Stimulated activated naive CD8-positive, alpha-beta T cell treated with anti-CD3 and anti-CD28 coated beads, Interleukin-15, Interleukin-2, amounts not matched to agents 100 ng/mL and 50 ng/mL, for 24 hours (primary cell): ENCODE measurements around the gene AQP10.
"Not testable (repeated sequence)": the region's sequence is repeated elsewhere in the genome, so short reads cannot be mapped to it uniquely, and the experiment has no call there.

Experiments
- H3K27ac Mint-ChIP-seq: one replicate; pipeline ENCODE4 v1.8.0; 2021; ENCODE audit warnings: mild to moderate bottlenecking, mixed read lengths
- H3K27me3 Mint-ChIP-seq: one replicate; pipeline ENCODE4 v1.8.0; 2021; ENCODE audit warnings: mixed read lengths
- H3K36me3 Mint-ChIP-seq: one replicate; pipeline ENCODE4 v1.8.0; 2021; ENCODE audit warnings: low read depth, mixed read lengths
- H3K4me1 Mint-ChIP-seq: one replicate; pipeline ENCODE4 v1.8.0; 2021; ENCODE audit warnings: low read depth, mixed read lengths
- H3K4me3 Mint-ChIP-seq: one replicate; pipeline ENCODE4 v1.8.0; 2021; ENCODE audit warnings: mild to moderate bottlenecking, mixed read lengths
- H3K9me3 Mint-ChIP-seq: one replicate; pipeline ENCODE4 v1.8.0; 2021; ENCODE audit warnings: mixed read lengths

The AQP10 gene, protein sequence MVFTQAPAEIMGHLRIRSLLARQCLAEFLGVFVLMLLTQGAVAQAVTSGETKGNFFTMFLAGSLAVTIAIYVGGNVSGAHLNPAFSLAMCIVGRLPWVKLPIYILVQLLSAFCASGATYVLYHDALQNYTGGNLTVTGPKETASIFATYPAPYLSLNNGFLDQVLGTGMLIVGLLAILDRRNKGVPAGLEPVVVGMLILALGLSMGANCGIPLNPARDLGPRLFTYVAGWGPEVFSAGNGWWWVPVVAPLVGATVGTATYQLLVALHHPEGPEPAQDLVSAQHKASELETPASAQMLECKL

DNA sequence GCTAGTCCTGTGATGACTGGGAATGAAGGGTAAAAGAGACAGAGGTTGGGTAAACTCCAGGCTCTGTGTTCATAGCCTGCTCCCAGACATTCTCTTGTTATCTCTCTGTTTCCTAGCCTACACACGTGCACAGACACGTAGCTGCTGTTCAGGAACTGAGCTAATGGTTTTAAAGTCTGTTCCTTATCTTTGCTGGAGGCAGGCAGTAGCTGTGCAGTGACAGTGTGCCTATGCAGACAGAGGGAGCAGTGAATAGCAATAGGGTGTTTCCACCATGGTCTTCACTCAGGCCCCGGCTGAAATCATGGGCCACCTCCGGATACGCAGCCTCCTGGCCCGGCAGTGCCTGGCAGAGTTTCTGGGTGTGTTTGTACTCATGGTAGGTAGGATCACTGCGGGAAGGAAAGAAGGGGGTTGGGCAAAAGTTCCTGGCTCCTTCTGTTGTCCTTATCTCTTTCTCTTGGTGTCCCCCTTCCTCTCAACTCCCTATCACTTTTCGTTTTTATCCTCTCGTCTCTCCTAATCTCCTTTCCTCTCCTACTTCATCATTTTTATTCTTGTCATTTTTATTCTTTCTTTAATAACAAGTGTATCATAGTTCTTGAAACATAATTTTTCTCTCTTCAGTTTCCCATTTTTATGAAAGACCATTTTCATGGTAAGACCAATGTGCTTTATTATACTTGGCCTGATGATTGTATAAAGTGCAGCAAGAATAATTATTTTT lies at the start of gene AQP10:
Gene AQP10, plus strand, starts transcription at position 212 of the 727 bp plus-strand sequence. Its CDS starts 63 bp downstream, at position 275.
- no peak within 1 kb of the TSS for H3K27ac Mint-ChIP-seq

GRCh38 chr1:154272217-154272998 lies 48.5 kb upstream of the AQP10 start, which contains the start of gene HAX1:
TSS of gene HAX1 (plus strand) at chr1:154272629. CDS start at chr1:154272724, 95 bp downstream.
- Mint-ChIP-seq H3K27ac (peak within 1 kb of the TSS; percentile 99), H3K27me3 (no peaks in the 10 kb centered on the region), H3K4me1 (peaks cover 51% of the 10 kb centered on the region), H3K4me3 (peak within 1 kb of the TSS; percentile 97), H3K9me3 (no peaks in the 10 kb centered on the region), H3K36me3 (peaks cover 60% of the 10 kb centered on the region)

More for the DNA sequence above, at the start of gene AQP10:
- Mint-ChIP-seq H3K9me3 (peaks cover 13% of the 10 kb centered on the region), H3K4me1 (peaks cover 9% of the 10 kb centered on the region), H3K27me3 (peaks cover 9% of the 10 kb centered on the region), H3K36me3 (no peaks in the 10 kb centered on the region), H3K4me3 (no peak within 1 kb of the TSS)

GRCh38 chr1:154272999-154273563 lies 47.8 kb upstream of the AQP10 start:
- peak overlapping the region; percentile 97 for H3K4me3 Mint-ChIP-seq
- H3K9me3 Mint-ChIP-seq, result no peaks in the 10 kb centered on the region
- H3K27ac Mint-ChIP-seq, result peak overlapping the region; percentile 99
- H3K4me1 Mint-ChIP-seq, result peaks cover 51% of the 10 kb centered on the region
- peaks cover 60% of the 10 kb centered on the region for H3K36me3 Mint-ChIP-seq
- H3K27me3 Mint-ChIP-seq, result no peaks in the 10 kb centered on the region

DNA sequence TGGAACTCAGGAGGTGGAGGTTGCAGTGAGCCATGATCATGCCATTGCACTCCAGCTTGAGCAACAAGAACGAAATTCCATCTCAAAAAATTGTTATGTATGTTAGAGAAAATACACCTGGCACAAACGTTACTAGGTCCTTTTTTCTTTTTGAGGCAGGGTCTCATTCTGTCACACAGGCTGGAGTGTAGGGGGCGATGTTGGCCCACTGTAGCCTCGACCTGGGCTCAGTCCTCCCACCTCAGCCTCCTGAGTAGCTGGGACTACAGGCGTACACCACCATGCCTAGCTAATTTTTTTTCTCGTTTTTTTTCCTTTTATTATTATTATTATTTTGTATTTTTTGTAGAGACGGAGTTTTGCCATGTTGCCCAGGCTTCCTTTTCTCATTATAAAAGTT lies 44.1 kb upstream of the AQP10 start:
- no peak overlapping the region for H3K27ac Mint-ChIP-seq
- H3K4me1 Mint-ChIP-seq, result peaks cover 31% of the 10 kb centered on the region
- no peaks in the 10 kb centered on the region for H3K27me3 Mint-ChIP-seq
- H3K36me3 Mint-ChIP-seq, result peaks cover 35% of the 10 kb centered on the region
- no peaks in the 10 kb centered on the region for H3K9me3 Mint-ChIP-seq
- no peak overlapping the region for H3K4me3 Mint-ChIP-seq

GRCh38 chr1:154287591-154287990 lies 33.3 kb upstream of the AQP10 start:
- not testable (repeated sequence) for H3K36me3 Mint-ChIP-seq, H3K4me3 Mint-ChIP-seq, H3K9me3 Mint-ChIP-seq, H3K27ac Mint-ChIP-seq, H3K27me3 Mint-ChIP-seq, H3K4me1 Mint-ChIP-seq

DNA sequence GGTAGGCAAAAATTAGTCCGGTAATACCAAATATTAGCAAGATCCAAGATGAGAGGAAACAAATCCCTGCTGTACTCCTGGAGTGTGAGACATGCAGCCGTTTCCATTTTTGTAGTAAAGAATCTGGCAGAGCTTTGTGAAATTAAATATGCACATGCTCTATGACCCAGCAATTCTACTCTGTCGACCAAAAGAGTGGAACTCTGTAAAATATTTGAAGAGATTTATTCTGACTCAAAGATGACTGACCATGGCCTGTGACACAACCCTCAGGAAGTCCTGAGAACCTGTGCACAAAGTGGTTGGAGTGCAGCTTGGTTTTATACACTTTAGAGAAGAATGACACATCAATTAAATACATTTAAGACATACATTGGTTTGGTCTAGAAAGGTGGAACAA lies 32.2 kb upstream of the AQP10 start:
- H3K27ac Mint-ChIP-seq, result no peak overlapping the region
- peaks cover 5% of the 10 kb centered on the region for H3K9me3 Mint-ChIP-seq
- no peaks in the 10 kb centered on the region for H3K27me3 Mint-ChIP-seq
- H3K4me3 Mint-ChIP-seq, result no peak overlapping the region
- no peaks in the 10 kb centered on the region for H3K36me3 Mint-ChIP-seq
- H3K4me1 Mint-ChIP-seq, result no peaks in the 10 kb centered on the region

GRCh38 chr1:154290921-154291320 lies 30.0 kb upstream of the AQP10 start:
- Mint-ChIP-seq H3K36me3 (peaks cover 5% of the 10 kb centered on the region), H3K27me3 (no peaks in the 10 kb centered on the region), H3K4me3 (no peak overlapping the region), H3K9me3 (peaks cover 16% of the 10 kb centered on the region), H3K27ac (no peak overlapping the region), H3K4me1 (no peaks in the 10 kb centered on the region)

DNA sequence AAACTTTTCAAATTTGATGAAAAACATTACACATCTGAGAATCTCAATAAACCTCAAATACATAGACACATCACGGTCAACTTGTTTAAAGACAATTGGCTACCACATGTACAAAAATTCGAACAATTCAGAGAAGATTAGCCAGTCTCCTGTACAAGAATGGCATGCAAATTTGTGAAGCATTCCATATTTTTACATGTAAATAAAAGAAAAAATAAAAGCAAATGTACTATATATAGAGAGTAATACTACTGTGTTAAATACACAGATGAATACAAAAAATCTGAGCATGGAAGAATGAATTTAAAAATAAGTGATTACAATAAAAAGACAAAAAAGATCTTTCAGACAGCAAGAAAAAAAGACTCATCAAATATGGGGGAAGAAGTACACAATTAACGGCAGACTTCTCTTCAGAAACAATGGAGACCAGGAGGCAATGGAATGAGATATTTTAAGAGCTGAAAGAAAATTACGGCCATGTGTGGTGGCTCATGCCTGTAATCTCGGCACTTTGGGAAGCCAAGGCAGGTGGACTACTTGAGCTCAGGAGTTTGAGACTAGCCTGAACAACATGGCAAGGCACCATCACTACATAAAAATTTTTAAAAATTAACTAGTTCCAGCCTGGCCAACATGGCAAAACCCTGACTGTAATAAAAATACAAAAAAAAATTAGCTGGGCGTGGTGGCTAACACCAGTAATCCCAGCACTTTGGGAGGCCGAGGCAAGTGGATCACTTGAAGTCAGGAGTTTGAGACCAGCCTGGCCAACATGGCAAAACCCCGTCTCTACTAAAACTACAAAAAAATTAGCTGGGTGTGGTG lies 25.3 kb upstream of the AQP10 start:
- Mint-ChIP-seq H3K27ac (no peak overlapping the region), H3K27me3 (no peaks in the 10 kb centered on the region), H3K4me3 (no peak overlapping the region), H3K9me3 (peaks cover 16% of the 10 kb centered on the region), H3K4me1 (no peaks in the 10 kb centered on the region), H3K36me3 (peaks cover 5% of the 10 kb centered on the region)

GRCh38 chr1:154301582-154301981 lies 19.3 kb upstream of the AQP10 start:
- no peak overlapping the region for H3K27ac Mint-ChIP-seq
- no peak overlapping the region for H3K4me3 Mint-ChIP-seq
- H3K27me3 Mint-ChIP-seq, result no peaks in the 10 kb centered on the region
- H3K9me3 Mint-ChIP-seq, result no peaks in the 10 kb centered on the region
- H3K36me3 Mint-ChIP-seq, result no peaks in the 10 kb centered on the region
- H3K4me1 Mint-ChIP-seq, result peaks cover 18% of the 10 kb centered on the region

DNA sequence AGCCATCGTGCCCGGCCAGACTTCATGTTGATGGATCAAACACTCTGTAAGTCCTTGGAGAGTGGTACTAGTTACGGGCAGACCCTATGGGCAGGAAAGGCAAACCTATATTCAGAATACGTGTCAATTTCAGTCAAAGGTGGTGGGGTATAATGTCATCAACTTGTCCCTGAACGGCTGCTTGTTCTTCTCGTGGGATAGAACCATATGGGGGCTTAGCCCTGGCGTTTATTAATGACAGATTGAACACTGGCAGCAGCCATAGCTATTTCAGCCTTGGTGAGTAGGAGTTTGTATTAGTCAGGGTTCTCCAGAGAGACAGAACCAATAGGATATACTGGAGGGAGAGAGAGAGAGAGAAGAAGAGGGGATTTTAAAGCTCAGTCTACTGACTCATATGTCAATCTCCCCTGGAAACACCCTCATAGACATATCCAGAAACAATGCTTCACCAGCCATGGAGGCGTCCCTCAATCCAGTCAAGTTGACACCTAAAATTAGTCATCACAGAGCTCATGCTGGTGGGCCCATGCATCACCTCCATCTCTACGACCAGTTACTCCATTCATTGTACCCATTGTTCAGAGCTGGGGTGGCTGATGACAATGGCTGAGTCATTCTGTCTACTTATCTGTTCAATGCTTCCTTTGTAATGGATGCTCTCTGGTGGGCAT lies 16.1 kb upstream of the AQP10 start:
- no peaks in the 10 kb centered on the region for H3K36me3 Mint-ChIP-seq
- no peak overlapping the region for H3K4me3 Mint-ChIP-seq
- H3K9me3 Mint-ChIP-seq, result no peaks in the 10 kb centered on the region
- H3K27ac Mint-ChIP-seq, result peak overlapping the region; percentile 80
- H3K4me1 Mint-ChIP-seq, result peaks cover 32% of the 10 kb centered on the region
- no peaks in the 10 kb centered on the region for H3K27me3 Mint-ChIP-seq

- Mint-ChIP-seq H3K36me3 (no peaks in the 10 kb centered on the region), H3K4me1 (peaks cover 32% of the 10 kb centered on the region), H3K9me3 (no peaks in the 10 kb centered on the region), H3K4me3 (no peak overlapping the region), H3K27me3 (no peaks in the 10 kb centered on the region), H3K27ac (no peak overlapping the region)
Measured at GRCh38 chr1:154306151-154306550, 14.7 kb upstream of the AQP10 start.

DNA sequence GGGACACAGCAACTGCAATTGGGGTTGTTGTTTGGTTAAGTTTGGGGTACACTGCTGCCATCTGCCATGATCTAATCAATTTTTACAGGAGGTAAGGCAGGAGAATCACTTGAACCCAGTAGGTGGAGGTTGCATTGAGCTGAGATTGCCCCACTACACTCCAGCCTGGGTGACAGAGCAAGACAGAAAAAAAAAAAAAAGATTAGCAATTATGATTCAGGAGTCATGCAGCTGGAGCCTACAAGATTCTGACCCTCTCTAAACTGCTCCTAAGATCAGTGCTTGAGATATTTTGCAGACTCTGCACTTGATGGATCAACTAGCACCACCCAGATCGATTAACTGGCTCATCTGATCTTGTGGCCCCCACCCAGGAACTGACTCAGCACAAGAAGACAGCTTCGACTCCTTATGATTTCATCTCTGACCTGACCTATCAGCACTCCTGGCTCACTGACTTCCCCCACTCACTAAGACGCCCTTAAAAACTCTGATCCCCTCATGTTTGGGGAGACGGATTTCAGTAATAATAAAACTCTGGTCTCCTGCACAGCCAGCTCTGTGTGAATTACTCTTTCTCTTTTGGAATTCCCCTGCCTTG lies 13.1 kb upstream of the AQP10 start:
- H3K36me3 Mint-ChIP-seq, H3K27me3 Mint-ChIP-seq, H3K4me3 Mint-ChIP-seq, H3K9me3 Mint-ChIP-seq: not testable (repeated sequence)
- peak overlapping the region; percentile 3 for H3K27ac Mint-ChIP-seq
- peaks cover 32% of the 10 kb centered on the region for H3K4me1 Mint-ChIP-seq

DNA sequence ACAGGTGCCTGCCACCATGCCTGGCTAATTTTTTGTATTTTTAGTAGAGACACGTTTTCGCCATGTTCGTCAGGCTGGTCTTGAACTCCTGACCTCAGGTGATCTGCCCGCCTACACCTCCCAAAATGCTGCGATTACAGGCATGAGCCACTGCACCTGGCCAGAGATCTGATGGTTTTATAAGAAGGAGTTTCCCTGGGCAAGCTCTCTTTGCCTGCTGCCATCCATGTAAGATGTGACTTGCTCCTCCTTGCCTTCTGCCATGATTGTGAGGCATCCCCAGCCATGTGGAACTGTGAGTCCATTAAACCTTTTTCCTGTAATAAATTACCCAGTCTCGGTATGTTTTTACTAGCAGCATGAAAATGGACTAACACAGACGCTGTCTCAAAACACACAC lies 11.8 kb upstream of the AQP10 start:
- not testable (repeated sequence) for H3K36me3 Mint-ChIP-seq, H3K9me3 Mint-ChIP-seq, H3K27me3 Mint-ChIP-seq, H3K27ac Mint-ChIP-seq, H3K4me3 Mint-ChIP-seq
- peaks cover 32% of the 10 kb centered on the region for H3K4me1 Mint-ChIP-seq
